Right forelimb (tissue), 1 donor: Measurements from ENCODE around the gene PCNX2.
"Not testable (repeated sequence)": the region's sequence is repeated elsewhere in the genome, so short reads cannot be mapped to it uniquely, and the experiment has no call there.

Experiments used
- DNase-seq: peaks from one replicate; pipeline ENCODE4 v3.0.0-alpha.2; 2018

PCNX2 gene

DNA sequence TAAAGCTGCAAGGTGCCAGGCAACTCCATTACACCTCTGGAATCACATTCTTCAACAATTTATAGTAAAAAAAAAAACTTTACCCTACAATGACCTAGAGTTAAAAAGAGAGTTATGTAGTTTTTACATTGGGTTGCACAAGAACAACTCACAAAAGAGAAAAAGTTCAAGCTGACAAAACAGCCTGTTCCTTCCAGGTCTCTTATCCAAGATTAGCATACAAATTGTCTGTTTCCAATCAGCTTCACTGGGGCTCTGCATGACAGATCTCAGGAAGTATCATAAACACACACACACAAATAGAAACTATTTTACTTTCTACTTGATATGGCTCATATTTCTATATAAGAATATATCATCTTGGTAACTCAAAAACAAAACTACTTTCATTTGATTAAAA, 154.6 kb downstream of the PCNX2 start:
- DNase-seq: no peak

- no peak for DNase-seq
Observed at GRCh38 chr1:233140499-233140898, 155.0 kb downstream of the PCNX2 start.

DNA sequence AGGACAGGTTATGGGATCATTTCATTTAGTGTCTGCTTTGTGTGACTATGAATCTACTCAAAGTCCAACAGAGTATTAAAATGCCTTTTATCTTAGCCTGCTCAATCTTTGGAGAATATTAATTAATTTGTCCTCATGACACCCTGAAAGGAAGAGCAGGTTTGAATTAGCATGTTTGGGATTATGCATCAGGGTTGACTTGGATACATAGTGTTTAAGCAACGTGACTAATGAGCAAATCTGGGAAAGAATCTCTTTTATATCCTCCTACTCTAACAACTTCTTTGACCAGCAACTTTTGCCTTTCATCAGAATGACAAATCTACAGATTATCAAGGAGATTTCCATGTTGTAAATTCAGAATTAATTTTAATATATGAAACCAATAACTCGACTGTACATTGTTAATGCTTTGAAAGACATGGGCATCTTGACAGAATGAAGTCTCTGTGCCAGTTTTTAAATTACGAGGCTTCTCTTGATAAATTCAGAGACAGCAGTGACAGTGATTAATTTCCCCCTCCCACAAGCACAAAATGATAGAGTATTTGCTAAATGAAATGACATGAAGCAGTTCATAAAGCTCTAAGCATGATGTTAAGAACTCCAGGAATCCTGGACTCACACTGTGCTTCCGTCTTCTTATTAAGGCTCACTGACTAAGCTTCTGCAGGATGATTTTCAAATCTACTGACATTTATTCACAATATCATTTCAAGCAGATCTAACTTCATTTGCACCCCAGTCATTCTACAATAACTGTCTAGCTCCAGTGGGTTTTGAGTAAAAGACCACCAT, 156.5 kb downstream of the PCNX2 start:
- DNase-seq: no peak

DNA sequence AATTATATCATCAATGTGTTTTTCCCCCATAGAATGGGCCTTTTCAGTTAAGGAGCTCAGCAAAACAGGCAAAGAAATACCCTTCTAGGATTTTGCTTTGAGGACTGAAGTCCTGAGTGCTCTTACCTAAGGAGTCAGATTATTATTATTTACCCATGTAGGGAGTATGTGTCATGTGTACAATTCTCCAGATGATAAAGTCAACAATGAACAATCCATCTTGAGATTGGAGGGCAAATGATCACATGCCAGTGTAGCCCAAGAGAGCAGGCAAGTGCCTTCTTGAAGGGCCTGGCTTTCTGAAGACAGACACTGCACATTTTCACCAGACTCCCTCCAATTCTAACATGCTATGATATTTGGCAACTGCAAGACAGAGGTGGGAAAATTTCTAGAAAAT, 159.7 kb downstream of the PCNX2 start:
- no peak for DNase-seq

DNA sequence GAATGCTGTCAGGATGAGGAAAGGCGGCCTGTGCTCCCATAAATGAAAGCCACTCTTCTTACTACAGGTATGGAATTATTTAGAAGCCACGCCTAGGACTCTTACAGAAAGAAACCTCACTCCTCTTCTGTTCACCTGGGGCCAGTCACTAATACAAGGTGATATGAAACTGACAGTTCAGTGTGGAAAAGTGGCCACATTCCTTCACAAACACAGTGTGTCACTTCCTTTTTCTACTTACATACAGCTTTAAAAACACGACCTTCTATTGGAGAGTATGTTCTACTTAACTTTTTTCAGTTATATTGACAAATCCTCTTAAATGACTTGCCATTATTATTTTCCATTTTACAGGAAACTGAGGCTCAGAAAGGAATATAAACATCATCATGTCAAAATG, 163.1 kb downstream of the PCNX2 start:
- DNase-seq: no peak

- DNase-seq: not testable (repeated sequence)
Observed at GRCh38 chr1:233129031-233129430, 166.5 kb downstream of the PCNX2 start.

DNA sequence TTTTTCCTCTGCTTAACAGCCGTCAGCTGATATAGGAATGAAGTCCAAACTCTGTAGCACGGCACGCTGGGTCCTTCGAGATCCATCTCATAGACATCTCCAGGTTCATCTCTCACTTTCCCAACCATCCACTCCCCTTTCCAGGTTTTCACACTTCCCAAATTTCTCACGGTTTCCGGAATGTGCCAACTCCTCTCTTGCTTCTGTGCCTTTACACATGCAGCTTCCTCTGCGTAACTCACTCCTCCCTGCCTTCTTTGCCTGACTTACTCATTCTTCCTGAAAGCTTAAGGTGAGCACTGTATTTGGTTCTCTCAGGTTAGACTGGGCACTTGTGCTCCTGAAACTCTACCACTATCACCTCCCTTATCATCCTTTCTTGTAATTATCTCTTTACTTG, 168.4 kb downstream of the PCNX2 start:
- DNase-seq: no peak

GRCh38 chr1:233122779-233123178, 172.7 kb downstream of the PCNX2 start:
- no peak for DNase-seq

DNA sequence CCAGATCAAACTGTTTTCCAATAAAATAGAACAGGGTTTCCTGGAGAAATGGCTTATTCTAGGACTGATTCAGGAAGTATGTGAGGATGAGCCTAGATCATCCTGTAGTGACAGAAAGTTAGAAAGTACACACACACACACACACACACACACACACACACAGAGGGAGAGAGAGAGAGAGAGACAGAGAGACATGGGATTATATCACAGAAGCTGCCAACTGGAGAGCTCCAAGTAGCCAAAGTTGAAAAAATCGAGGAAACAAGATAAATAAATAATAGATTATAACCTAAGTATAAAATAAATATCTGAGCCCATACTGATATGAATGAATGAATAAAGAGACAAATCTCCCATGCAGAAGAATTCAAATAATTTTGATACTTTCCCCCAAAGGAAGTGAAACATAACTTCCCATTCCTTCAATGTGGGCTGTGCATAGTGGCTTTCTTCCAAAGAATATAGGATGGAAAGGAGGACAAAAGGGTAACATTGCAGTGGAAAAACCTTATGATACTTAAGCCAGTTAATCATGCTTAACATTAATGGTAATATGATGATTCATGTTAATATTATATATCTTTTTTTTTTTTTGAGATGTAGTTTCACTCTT, 173.5 kb downstream of the PCNX2 start:
- DNase-seq: no peak

DNA sequence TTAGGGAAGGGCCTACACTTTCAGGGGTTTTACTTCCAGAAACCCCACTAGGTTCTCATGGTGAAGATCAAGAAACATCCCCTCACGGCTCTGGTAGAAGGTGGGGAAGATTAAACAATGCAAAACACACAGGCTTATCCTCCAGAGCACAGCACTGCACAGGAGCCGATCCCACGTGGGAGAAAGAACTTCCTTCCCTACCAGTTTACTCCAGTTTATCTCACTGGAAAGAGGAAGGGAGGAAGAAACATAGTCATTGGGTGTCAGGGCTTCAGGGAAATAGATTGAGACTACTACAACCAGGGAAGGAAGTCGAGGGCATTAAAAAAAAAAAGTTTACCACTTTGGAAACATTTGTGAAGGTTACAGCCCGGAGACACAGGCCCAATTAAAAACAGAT, 180.7 kb downstream of the PCNX2 start:
- DNase-seq: no peak

GRCh38 chr1:233114159-233114558, 181.4 kb downstream of the PCNX2 start:
- DNase-seq: no peak

GRCh38 chr1:233113009-233113879, 182.3 kb downstream of the PCNX2 start:
- peak; percentile 78 for DNase-seq

DNA sequence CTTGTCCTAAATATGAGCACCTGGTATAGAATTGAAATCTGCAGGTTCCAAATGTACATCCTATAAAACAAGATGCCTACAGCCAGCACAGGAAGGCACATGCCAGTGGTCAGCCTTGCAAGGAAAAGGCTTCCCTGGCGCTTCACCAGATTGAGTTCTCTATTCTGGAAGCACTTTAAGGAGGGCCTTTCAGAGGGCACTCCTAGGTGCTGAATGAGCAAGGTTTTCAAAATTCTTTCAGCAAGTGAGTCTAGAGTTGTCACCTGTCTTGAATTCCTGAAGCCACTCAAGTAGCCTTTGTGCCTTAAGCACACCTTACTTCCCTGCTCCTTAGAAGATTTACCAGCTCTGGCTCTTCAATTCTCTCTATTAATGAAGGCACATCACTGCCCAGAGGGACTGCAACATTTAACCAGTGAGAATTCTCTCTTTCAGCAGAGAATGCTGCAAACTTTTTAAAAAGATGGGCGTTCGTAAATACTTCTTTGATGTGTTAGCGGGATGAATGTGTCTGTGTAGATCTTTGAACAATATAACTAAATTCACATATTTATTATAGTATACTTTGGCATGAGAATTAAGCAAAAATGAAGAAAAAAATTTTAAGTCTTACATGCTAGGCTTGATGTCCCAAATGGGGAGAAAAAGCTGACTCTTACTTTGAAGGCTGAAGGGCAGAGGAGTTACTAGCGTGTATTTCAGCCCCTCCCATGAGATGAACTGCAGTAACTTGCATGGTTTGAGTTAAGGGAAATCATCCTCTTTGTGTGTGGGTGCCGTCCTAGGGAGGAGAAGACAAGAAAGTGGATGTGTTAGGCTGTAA, 183.1 kb downstream of the PCNX2 start:
- DNase-seq: no peak

GRCh38 chr1:233111731-233112130, 183.8 kb downstream of the PCNX2 start:
- DNase-seq: no peak

DNA sequence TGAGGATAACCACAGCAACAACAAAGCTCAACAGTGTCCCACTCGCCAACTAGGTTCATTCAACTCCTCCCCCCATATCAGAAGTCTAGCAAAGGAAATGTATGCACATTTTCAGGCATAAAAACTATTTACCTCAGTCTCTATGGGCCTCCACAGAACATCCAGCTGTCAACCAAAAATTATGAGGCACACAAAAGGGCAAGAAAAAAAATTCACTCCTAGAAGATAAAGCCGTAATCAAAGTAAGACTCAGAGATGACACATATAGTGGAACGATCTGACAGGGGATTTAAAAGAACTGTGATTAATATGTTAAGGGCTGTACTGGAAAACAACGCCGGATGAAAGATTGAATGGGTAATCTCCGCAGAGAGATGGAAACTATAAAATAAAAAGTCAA, 186.4 kb downstream of the PCNX2 start:
- no peak for DNase-seq

- not testable (repeated sequence) for DNase-seq
Observed at GRCh38 chr1:233107716-233108130, 187.8 kb downstream of the PCNX2 start.

DNA sequence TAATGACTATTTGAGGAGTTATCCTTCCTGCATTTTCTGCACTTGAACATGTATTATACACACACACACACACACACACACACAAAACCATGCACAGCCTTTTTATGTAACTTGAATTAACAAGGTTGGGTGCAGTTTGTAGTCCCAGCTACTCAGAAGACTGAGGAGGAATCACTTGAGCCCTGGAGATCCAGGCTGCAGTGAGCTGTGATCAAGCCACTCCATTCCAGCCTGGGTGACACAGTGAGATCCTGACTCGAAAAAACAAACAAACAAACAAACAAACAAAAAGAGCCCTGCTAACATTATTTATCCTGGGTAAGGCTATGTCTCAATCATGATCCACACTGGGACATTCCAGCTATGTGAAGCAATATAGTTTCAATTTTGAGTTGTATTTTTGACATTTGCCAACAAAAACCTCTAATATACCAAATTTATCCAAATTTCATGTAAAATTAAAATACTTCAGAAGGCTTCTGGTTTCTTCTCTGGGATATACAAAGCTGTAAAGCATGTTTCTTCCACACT, 188.3 kb downstream of the PCNX2 start:
- DNase-seq: no peak

- no peak for DNase-seq
Observed at GRCh38 chr1:233105225-233105624, 190.3 kb downstream of the PCNX2 start.

GRCh38 chr1:233102341-233102740, 193.2 kb downstream of the PCNX2 start:
- DNase-seq: no peak

- no peak for DNase-seq
Observed at GRCh38 chr1:233097959-233098580, 197.5 kb downstream of the PCNX2 start.

- no peak for DNase-seq
Observed at GRCh38 chr1:233097546-233097945, 198.0 kb downstream of the PCNX2 start.

GRCh38 chr1:233094691-233095090, 200.8 kb downstream of the PCNX2 start:
- DNase-seq: no peak
